ENCODE data around the gene TSNAXIP1. TPM values are rescaled to one million over a fixed set of nuclear protein-coding genes. Genes with fewer than 3 reads are reported as not detected.

The TSNAXIP1 gene
- total and polyA plus RNA-seq, 2 donors (not counting 1 experiment from before 2014, with no cell fraction given) = 0.97 to 1.2 TPM

GRCh38 chr16:67782567-67783352 lies 23.9 kb upstream of the TSNAXIP1 start:
- Histone ChIP-seq H3K27me3 (replicated peaks in 1 of 4; ENCODE audit: control extremely low read depth in 1 of 4, control insufficient read depth in 3 of 4, insufficient read depth in 4 of 4, low read length in 3 of 4) (no peaks in the 10 kb centered on the region), H3K4me2 (replicated peaks; ENCODE audit: low read depth, low read length, poor library complexity, severe bottlenecking) (no peak overlapping the region), H3K36me3 (replicated peaks in 1 of 2; ENCODE audit: control extremely low read depth in 1 of 2, control insufficient read depth in 1 of 2, extremely low read depth in 1 of 2, insufficient read depth in 2 of 2, low read length in 1 of 2) (peaks cover 2 to 7% of the 10 kb centered on the region in 2 experiments), H4K20me1 (ENCODE audit: control insufficient read depth, insufficient read depth, low read length, poor library complexity, severe bottlenecking) (peaks cover 66% of the 10 kb centered on the region), H3K4me1 (ENCODE audit: control insufficient read depth in 2 of 2, insufficient read depth in 2 of 2, low read length in 2 of 2) (peaks cover 25% of the 10 kb centered on the region in 2 donors), H3K9ac (ENCODE audit: low read length) (no peak overlapping the region), H3K9me3 (ENCODE audit: control extremely low read depth in 1 of 3, control insufficient read depth in 2 of 3, insufficient read depth in 1 of 3, low read length in 2 of 3) (no peaks in the 10 kb centered on the region), H3K4me3 (ENCODE audit: control extremely low read depth in 1 of 5, extremely low read depth in 1 of 5, insufficient read depth in 1 of 5, low read depth in 2 of 5, low read length in 4 of 5) (no peak overlapping the region), H3K27ac (ENCODE audit: low read length in 2 of 2) (no peak overlapping the region), H2AFZ (ENCODE audit: insufficient read depth, low read depth, low read length, poor library complexity, severe bottlenecking) (no peak overlapping the region), H3K79me2 (ENCODE audit: control insufficient read depth, insufficient read depth, low read length) (peaks cover 95% of the 10 kb centered on the region)
- H3K9me3 Mint-ChIP-seq (ENCODE audit: insufficient read depth) = no peaks in the 10 kb centered on the region
- intact Hi-C loops (cut with micrococcal nuclease) = no loop called here
- no peak for TF ChIP-seq EZH2 (IDR thresholded peaks at IDR 0.05; ENCODE audit: borderline replicate concordance, insufficient read depth, low read depth, low read length, poor library complexity, severe bottlenecking)
- TF ChIP-seq, protein P1, sequence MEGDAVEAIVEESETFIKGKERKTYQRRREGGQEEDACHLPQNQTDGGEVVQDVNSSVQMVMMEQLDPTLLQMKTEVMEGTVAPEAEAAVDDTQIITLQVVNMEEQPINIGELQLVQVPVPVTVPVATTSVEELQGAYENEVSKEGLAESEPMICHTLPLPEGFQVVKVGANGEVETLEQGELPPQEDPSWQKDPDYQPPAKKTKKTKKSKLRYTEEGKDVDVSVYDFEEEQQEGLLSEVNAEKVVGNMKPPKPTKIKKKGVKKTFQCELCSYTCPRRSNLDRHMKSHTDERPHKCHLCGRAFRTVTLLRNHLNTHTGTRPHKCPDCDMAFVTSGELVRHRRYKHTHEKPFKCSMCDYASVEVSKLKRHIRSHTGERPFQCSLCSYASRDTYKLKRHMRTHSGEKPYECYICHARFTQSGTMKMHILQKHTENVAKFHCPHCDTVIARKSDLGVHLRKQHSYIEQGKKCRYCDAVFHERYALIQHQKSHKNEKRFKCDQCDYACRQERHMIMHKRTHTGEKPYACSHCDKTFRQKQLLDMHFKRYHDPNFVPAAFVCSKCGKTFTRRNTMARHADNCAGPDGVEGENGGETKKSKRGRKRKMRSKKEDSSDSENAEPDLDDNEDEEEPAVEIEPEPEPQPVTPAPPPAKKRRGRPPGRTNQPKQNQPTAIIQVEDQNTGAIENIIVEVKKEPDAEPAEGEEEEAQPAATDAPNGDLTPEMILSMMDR (IDR thresholded peaks at IDR 0.05) = no peak
- H3K4me3 Mint-ChIP-seq = no peak overlapping the region
- 96% methylated on average over 8 of the region's 12 CpGs for WGBS (ENCODE audit: insufficient coverage)
- ATAC-seq (ENCODE audit: low read depth) (no peak), DNase-seq (no peak)
- CTCF ChIA-PET = interaction anchor here (1.1 to 1.3 kb wide), 3 partner anchors 11 to 34 kb away, joined by 3 to 5 read pairs (median 4); no protein-coding TSS in a partner anchor
- peaks cover 40% of the 10 kb centered on the region for H3K4me1 Mint-ChIP-seq
- POLR2A ChIA-PET = no interaction called here
- no peak overlapping the region for H3K27ac Mint-ChIP-seq
- H3K27me3 Mint-ChIP-seq = no peaks in the 10 kb centered on the region

DNA sequence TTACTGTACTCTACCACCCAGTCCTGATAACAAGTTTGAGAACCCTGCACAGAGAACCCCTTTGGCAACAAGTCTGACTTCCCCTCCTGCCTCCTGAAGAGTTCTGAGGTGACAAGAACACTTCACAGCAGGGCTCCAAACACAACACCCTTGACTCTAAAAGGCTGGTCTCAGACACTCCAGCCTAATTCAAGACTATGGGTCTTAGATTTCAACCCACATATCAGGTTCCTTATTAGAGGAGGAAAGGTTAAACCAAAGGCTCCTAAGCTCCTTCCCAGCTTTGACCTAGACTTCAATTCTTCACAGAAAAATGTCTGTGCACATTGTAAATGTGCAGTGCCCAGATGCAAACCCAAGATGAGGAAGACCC lies 23.4 kb upstream of the TSNAXIP1 start:
- ChIA-PET CTCF (no interaction called here), POLR2A (no interaction called here)
- H3K4me1 Mint-ChIP-seq = peaks cover 37% of the 10 kb centered on the region
- intact Hi-C loops (cut with micrococcal nuclease) = no loop called here
- no peaks in the 10 kb centered on the region for H3K27me3 Mint-ChIP-seq
- no peaks in the 10 kb centered on the region for H3K27me3 ChIP-seq (replicated peaks in 1 of 4; ENCODE audit: control extremely low read depth in 1 of 4, control insufficient read depth in 3 of 4, insufficient read depth in 4 of 4, low read length in 3 of 4)
- H3K4me3 Mint-ChIP-seq = no peak overlapping the region
- no peak overlapping the region for H2AFZ ChIP-seq (ENCODE audit: insufficient read depth, low read depth, low read length, poor library complexity, severe bottlenecking)
- H3K9ac ChIP-seq (ENCODE audit: low read length) = no peak overlapping the region
- H4K20me1 ChIP-seq (ENCODE audit: control insufficient read depth, insufficient read depth, low read length, poor library complexity, severe bottlenecking) = peaks cover 72% of the 10 kb centered on the region
- H3K27ac Mint-ChIP-seq = no peak overlapping the region
- H3K4me1 ChIP-seq (ENCODE audit: control insufficient read depth in 2 of 2, insufficient read depth in 2 of 2, low read length in 2 of 2) = peaks cover 25% of the 10 kb centered on the region in 2 donors
- H3K27ac ChIP-seq (ENCODE audit: low read length in 2 of 2) = no peak overlapping the region
- TF ChIP-seq EZH2 (IDR thresholded peaks at IDR 0.05; ENCODE audit: borderline replicate concordance, insufficient read depth, low read depth, low read length, poor library complexity, severe bottlenecking) = no peak
- TF ChIP-seq, protein P1 (IDR thresholded peaks at IDR 0.05) = no peak
- peaks cover 2 to 7% of the 10 kb centered on the region in 2 experiments for H3K36me3 ChIP-seq (replicated peaks in 1 of 2; ENCODE audit: control extremely low read depth in 1 of 2, control insufficient read depth in 1 of 2, extremely low read depth in 1 of 2, insufficient read depth in 2 of 2, low read length in 1 of 2)
- no peak for DNase-seq
- peaks cover 92% of the 10 kb centered on the region for H3K79me2 ChIP-seq (ENCODE audit: control insufficient read depth, insufficient read depth, low read length)
- H3K4me2 ChIP-seq (replicated peaks; ENCODE audit: low read depth, low read length, poor library complexity, severe bottlenecking) = no peak overlapping the region
- H3K9me3 Mint-ChIP-seq (ENCODE audit: insufficient read depth) = no peaks in the 10 kb centered on the region
- no peak for ATAC-seq (ENCODE audit: low read depth)
- H3K9me3 ChIP-seq (ENCODE audit: control extremely low read depth in 1 of 3, control insufficient read depth in 2 of 3, insufficient read depth in 1 of 3, low read length in 2 of 3) = no peaks in the 10 kb centered on the region
- no peak overlapping the region for H3K4me3 ChIP-seq (ENCODE audit: control extremely low read depth in 1 of 5, extremely low read depth in 1 of 5, insufficient read depth in 1 of 5, low read depth in 2 of 5, low read length in 4 of 5)

Data from B cell (primary cell).